ENCODE data around the gene TSC2.
"Not testable (repeated sequence)": the region's sequence is repeated elsewhere in the genome, so short reads cannot be mapped to it uniquely, and the experiment has no call there.

The TSC2 gene

DNA sequence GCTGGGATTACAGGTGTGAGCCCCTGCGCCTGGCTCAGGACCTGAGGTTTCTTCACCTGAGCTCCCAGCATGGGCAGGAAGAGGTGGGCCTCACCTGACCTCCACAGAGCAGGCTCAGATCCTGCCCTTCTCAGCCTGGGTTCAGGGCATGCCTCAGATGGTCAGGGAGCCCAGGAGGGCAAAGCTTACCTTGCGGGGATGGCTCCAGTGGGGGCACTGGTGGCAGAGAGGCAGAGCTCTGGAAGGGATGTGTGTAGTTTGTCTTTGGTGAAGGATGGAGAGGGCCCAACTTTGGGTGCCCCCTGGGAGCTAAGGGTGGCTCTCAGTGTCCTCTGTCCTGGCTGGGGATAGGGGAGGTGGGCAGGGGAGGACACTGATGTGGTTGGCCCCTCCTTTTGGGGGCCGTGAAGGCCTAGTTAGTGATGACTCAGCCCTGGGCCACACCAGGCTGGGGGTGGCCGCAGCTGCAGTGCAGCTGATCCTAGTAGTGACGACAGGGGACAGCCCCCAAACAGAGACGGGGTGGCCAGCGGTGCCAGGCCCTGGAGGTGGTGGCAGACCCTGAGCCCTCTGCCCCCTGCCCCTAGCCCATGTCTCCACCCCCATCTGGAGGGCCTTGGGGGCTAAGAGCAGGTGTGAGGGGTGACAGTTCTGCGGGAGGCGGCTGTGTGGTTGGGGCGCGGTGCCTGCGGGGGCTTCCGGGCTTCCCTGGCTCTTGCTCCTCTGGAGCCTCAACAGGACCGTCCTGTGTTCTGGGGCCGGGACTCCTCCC, 15.3 kb upstream of the TSC2 start:
- no peak for DNase-seq

DNA sequence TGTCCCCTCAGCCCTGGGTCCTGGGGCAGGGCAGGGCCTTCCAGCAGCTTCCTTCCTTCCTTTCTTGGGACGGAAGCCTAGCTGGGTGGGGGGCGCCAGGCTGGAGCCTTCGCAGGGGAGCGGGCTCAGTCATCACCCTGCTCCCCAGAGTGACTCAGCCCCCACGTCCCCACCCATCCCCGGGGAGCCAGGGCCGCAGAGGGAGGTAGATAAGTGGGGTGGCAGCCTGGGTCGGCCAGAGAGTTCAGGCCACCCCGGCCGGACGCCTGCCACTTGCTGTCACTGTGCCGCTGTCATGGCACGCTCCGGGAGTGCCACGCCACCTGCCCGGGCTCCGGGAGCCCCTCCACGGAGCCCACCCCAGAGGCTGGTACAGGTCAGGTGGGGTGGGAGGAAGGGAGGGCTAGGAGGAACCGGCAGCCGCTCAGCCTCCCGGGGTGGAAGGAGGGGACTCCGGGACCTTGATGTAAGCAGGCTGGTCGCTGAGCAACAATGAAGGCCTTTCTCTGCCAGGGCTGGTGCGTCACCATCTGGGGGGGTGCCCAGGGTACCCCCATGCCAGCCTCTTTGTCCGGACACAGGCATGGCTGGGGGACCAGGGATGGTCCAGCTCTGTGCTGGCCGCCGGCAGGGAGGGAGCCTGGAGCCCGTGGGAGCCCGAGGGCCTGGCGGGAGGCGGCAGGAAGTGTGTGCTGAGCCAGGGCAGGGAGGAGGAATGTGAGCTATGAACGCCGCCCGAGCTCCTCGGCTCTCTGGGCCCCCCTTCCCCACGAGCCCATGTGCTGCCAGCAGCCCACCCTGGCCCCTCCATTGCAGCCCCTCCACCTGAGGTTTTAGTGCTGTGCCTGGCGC, 14.5 kb upstream of the TSC2 start:
- no peak for DNase-seq

DNA sequence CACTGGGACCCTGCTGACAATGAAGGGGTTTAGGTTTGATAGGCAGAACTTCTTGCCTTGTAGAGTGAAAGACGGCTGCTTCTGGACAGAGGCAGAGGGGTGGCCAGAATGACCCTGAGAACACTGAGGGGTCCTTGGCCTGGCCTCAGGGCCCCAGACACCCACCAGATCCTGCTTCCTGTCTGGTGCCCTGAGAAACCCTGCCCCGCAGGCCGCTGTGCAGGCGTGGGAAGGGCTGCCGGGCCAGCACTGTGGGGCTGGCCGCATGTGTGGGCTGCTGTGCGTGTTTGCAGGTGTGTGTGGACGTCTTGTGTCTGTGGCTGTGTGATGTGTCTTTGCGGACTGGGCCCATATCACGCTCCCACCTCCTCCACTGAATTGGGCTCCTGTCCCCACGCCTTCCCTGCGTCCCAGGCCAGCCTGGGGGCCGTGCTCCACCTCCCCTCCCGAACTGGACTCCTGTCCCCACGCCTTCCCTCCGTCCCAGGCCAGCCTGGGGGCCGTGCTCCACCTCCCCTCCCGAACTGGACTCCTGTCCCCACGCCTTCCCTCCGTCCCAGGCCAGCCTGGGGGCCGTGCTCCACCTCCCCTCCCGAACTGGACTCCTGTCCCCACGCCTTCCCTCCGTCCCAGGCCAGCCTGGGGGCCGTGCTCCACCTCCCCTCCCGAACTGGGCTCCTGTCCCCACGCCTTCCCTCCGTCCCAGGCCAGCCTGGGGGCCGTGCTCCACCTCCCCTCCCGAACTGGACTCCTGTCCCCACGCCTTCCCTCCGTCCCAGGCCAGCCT, 13.7 kb upstream of the TSC2 start:
- DNase-seq, result not testable (repeated sequence)

DNA sequence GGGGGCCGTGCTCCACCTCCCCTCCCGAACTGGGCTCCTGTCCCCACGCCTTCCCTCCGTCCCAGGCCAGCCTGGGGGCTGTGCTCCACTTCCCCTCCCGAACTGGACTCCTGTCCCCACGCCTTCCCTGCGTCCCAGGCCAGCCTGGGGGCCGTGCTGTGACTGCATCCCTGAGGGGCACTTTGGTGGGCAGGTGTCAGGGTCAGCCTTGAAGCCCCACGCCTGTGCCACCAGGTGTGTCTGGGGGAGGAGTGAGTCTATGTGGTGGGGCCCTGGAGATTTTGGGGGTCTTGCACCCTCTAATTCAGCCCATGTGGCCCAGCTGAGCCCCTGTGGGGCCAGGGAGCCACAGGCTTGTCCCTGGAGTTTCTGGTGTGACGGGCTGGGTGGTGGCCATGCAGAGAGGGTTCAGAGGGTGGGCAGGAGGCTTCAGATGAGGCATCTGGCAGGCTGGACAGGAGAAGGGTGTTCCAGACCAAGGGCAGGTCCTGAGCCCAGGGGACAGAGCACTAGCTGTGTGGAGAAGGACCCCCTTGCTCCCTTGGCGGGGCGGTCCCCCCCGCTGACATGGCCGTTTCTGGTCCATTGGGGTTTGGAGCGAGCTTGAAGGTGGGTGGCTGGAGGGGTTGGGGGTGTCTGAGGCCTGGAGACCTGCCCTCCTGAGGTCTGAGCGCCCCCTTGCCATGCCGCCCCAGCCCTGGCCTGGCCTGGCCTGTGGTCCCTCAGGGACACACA, 12.9 kb upstream of the TSC2 start:
- DNase-seq, result no peak

DNA sequence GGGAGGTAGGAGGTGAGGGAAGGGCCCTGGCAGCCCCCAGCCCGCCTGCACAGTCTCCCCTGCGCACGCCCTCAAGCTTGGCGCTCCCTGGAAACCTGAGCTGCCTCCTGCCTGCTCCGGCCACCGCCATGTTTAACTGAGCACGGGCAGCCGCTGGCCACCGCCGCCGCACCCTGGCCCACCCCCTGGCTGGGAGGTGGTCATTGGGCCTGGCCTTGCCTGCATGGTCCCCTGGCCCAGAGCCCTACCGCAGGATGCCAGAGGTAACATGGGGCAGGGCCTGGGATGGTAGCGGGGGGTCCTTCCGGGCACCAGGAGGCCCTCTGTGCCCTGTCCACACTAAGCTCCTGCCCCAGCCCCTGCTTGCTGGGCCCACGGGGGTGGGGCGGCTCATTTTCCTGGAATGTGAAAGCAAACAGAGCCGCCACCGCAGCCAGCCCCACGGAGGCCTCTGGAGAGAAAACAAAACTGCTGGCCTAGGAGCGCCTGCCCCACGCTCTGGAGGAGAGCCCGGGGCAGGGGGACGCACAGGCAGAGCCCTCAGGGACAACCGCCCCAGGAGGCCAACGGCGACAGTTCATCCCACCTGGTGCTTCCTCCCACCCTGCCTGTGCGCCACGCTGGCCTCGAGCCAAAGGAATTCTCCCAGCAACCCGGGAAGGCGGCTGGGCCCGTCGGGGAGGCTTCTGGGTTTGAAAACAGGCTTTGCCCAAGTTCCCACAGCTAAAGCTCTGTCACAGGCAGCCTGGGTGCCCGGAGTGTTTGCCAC, 12.2 kb upstream of the TSC2 start:
- no peak for DNase-seq

DNA sequence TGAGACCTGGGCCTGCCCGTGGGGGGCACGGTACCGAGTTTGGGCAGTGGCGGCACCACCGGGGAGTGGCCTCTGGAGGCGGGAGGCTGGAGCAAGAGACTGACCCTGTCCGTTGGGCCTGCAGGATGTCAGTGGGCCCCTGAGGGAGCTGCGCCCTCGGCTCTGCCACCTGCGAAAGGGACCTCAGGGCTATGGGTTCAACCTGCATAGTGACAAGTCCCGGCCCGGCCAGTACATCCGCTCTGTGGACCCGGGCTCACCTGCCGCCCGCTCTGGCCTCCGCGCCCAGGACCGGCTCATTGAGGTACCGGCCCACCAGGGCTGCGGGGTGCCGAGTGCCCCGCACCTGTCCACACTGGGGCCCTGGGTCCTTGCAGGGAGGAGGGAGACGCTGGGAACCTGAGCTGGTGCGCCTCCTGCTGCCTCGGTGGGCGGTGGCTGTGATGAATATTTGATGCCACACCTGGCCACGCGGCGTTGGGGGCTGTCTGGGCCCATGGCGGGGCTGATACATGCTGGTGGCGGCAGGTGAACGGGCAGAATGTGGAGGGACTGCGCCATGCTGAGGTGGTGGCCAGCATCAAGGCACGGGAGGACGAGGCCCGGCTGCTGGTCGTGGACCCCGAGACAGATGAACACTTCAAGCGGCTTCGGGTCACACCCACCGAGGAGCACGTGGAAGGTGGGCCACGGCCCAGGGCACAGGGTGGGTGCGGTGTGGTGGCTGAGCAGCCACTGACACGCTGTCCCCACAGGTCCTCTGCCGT, 11.4 kb upstream of the TSC2 start:
- DNase-seq, result no peak

DNA sequence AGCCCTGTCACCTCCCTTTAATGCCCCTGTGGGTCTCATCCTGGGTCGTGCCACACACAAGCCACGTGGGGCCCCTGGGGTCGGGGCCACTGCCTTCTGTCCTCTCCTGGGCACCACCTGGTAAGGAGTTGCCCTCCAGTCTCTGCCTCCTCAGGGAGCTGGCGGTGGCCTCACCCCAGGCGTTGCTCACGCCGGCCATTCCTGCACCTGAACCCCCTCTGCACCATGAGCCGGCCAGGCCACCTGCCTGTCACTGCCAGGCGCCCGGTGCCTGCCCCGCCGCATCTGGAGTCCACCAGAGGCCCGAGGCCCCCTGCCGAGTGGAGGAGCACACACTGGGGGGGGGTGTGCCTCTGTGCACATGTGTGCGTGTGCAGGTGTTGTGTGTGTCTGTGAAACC, 10.7 kb upstream of the TSC2 start:
- DNase-seq, result no peak

DNA sequence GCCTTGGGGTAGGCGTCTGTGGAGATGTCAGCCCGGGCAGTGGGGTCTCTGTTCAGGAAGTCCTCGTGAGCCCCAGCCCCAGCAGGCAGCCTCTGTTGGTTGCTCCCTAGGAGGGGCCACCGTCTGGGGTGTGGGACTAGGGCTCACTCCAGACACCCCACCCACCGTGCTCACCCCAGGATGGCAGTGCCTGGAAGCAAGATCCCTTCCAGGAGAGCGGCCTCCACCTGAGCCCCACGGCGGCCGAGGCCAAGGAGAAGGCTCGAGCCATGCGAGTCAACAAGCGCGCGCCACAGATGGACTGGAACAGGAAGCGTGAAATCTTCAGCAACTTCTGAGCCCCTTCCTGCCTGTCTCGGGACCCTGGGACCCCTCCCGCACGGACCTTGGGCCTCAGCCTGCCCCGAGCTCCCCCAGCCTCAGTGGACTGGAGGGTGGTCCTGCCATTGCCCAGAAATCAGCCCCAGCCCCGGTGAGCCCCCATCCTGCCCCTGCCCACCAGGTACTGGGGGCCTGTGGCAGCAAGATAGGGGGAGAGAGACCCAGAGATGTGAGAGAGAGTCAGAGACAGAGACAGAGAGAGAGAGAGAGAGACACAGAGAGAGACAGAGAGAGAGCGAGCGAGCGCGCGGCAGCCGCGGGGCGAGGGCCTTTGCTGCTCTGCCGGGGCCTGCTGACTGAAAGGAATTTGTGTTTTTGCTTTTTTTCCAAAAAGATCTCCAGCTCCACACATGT, 10.0 kb upstream of the TSC2 start:
- DNase-seq, result no peak

DNA sequence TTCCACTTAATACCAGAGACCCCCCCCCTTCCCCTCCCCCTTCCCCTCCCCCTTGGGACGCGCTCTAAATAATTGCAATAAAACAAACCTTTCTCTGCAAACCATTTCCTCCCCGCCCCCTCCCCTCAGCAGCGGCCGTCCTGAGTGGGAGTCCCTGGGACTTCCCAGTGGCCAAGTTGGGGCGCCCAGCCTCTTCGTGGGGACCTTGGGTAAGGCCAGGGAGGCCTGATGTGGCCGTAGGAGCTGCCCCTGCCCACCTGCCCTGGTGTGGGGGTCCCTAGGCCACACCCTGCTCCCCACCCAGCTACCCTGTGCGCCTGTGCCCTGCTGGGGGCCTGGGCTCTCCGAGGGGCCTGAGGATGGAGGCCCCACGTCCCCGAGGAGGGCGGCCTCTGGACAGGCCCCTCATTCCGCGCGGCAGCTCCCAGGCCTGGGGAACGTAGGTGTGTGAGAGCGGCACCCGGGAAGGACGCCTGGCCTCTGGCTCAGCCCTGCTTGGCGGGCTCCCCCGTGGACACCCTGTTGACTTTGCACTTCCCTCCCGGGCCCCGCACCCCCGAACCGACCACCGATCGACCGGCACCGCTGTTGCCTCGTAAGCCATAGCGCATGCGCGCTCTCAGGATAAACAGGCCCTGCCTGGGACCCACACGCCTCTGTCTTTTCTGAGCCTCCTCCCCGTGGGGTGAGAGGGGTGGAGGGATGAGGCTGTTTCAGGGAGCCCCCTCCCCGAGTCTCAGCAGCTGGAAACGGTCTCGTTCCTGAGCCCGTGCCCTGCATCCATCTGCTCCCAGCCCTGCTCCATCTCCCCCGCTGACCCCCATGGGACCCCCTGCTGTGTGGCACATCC, 9.2 kb upstream of the TSC2 start:
- DNase-seq, result no peak

DNA sequence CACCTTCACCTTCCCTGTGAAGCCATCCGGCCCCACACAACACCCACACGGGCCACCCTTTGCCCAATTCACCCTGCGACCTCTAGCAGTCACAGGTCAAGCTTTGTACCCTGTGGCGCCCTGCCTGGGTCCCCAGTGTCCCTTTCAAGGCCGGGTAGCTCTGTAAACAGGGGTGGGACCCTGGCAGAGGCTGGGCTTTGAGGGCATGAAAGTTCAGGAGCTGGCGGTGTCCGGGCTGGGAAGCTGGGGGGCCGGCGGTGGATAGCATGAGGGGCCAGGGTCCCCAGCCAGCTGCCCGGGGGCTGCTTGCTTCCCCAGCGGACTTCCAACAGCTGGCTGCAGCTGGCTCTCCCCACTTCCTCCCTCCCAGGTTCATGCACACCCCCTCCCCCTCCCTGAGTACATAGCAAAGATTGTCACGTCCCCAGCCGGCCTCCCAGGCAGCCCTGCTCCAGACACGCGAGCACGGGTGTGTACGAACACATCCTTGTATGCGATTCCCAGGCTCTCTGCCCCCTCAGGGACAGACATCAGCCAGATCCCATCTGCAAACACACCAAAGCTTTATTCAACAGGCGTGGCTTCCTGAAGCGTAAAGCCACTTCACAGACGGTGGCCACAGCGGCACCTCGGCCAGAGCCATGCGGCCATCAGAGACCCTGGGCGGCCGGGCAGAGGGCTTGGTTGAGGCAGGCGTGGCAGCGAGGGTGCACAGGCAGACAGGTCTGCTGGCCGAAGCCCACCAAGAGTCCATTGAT, 8.3 kb upstream of the TSC2 start:
- no peak for DNase-seq

DNA sequence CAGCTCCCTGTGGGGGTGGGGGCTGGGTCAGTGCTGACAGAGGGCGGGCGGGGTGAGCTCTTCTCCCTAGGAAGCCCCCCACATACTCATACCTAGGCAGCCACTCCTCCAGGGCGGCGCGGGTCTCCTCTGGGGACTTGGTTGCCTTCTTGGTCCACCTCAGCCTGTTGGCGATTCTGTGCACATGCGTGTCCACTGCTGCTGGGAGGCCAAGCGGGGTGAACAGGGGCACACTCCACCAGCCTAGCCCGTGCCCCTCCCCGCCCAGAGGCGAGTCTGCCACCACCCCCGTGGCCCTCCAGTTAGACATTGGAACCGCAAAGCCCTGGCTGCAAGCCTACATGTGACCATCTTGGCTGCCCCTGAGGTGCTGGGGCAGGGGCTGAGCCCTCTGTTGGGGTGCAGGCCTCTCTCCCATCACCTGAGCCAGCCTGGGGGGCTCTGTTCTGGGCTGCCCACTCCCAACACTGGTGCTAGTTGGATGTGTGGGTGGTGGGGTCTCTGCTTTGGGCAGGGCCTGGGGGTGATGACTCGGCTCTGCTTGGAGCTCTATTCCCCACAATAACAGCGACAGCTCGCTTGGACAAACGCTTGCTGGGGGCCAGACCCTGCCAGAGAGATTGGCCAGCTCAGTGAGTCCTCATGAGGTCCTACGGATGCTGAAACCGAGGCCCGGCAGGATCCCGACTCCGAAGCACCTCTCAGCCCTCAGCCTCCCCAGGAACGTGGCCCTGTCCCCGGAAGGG, 7.6 kb upstream of the TSC2 start:
- DNase-seq, result no peak

DNA sequence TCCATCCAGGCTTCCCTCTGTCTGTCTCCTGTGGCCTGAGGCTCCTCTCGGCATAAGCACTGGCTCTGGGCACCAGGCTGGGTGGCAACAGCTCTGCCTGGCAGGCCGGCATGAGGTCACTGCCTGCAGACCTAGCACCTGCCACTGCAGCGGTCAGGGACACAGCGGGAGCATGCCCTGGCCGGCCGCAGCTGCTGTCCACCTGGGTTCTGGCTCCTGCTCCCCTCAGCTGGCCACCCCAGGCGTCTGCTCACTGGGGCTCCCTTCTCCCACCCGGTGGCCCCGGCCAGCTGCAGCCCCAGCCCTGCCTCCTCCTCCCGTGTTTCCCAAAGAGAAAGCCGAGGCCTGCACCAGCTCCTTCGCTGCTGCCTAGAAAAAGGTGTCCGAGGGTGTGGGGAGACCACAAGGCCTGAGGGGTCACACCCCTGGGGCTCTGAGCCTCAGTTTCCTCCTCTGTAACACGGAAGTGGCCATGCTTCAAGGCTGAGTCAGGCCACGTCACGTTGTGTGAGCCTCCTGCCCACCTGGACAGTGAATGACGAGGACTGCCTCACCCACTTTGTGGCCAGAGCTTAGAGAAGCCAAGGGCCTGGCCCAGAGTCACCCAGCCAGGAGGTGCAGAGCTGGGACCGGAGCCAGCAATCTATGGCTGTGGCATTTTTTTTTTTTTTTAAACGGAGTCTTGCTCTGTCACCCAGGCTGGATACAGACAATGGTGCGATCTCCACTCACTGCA, 6.8 kb upstream of the TSC2 start:
- DNase-seq, result no peak

DNA sequence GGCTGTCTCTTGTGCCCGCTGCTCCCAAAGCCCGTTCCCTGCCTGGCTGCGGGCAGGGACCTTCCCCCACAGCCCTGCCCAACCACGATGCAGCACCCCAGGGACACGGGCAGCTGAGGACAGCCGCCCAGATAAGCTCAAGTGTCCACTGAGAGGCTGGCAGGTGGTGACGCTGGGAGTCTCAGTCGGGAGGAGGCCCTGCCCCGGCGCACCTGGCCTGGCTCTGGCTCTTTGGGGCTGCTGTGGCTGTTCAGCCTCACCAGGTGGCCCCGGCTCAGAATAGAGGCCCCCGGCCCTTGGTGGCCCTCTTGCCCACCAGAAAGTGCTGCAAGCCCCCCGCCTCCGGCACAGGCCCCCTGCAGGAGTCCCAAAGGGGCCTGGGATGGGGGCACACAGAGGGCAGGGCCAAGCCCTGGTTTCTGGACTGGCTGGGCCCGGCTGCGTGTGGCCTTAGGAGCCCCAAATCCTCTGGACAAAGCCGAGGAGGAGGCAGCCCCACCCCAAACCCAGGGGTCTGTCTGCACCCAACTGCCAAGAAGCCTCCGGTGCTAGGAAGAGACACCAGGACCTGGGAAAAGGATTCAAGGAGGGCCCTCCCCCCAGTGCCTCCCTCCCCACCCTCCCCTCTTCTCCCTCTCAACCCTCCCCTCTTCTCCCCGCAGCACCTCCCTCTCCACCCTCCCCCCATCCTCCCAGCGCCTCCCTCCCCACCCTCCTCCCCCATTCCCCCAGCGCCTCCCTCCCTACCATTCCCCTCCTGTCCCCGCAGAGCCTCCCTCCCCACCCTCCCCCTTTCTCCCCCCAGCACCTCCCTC, 5.4 kb upstream of the TSC2 start:
- no peak for DNase-seq

DNA sequence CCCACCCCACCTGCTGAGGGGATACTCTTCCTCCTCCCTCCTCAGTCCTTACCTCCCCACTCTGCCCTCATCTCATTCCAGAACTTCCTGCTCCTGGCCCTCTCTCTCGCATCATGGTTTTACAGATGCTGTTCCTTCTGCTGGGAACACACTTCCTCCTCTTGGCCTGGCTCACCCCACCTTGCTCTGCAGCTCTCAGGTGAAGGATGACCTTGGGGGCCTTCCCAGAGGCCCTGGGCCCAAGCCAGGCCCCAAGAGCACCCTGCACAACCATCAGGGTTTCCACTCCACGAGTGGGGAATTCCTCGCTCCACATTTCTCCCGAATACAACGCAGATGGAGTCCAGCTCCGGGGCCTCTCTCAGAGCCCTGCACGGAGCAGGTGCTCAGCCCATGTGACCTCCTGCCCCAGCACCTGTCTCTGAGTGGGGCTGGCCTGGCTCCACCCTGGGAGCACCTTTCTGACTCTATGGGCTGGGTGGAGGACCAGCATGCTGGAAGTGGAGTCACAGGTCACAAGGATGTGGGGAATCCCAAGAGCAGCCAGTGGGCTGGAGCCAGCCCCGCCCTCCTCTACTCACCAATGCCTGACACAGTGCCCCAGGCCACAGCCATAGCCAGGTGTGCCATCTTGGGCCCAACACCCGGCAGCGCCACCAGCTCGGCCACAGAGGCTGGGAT, 4.7 kb upstream of the TSC2 start:
- no peak for DNase-seq

DNA sequence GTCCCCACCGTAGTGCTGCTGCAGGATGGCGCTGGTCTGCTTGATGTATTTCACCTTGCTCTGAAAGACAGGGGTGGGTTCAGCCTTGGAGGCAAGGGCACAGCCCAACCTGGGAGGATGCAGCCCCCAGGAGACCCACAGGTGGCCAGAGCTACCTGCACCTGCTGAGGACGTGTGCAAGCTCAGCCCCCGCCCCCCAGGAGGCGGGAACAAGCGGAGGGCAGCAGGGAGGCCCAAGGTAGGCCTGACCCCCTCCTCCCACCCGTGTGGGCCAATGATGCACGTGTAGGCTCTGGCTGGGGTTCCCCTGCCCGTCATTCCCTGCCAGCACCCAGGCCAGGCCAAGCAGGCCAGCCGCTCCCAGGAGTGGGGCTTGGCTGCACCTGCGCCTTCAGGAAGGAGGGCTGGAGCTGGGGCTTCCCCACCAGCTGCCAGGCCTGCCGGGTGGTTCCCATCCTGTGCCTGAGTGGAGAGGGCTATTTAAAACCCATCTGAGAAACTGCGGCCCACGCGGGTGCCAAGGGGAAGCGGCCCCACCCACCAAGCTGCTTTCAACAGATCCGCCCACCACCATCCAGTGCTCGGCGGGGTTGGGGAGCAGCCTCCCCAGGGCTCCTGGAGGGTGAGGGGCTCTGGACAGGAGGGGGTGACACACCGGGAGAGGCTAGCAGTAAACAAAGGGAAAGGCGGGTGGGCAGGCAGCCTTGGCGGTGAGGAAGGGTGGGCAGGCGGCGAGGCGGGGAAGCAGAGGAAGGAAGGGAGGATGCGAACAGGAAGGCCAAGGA, 3.9 kb upstream of the TSC2 start:
- no peak for DNase-seq

Measured in NCI-H446 (cell line).